GM20000 (cell line): Measurements from ENCODE around the gene NPC1.
"Not testable (repeated sequence)": the region's sequence is repeated elsewhere in the genome, so short reads cannot be mapped to it uniquely, and the experiment has no call there.

ENCODE experiments used
- DNase-seq: peaks from one replicate; pipeline ENCODE4 v3.0.0; 2012; ENCODE audit warnings: low spot score
- CTCF ChIP-seq: IDR thresholded peaks from 2 replicates; pipeline ENCODE4 v1.5.1; 2012; ENCODE audit warnings: mild to moderate bottlenecking, control low read depth; ENCODE audit errors: extremely low read depth, missing control alignments

The NPC1 gene

GRCh38 chr18:23583071-23583865 is 3.0 kb downstream of the NPC1 start:
- no peak for TF ChIP-seq CTCF
- DNase-seq, result no peak

GRCh38 chr18:23580677-23581367 is 5.5 kb downstream of the NPC1 start:
- TF ChIP-seq CTCF, result no peak

GRCh38 chr18:23578891-23579653 is 7.2 kb downstream of the NPC1 start:
- no peak for TF ChIP-seq CTCF

More at GRCh38 chr18:23580677-23581367, 5.5 kb downstream of the NPC1 start:
- DNase-seq, result no peak

GRCh38 chr18:23578067-23578701 is 8.1 kb downstream of the NPC1 start:
- no peak for DNase-seq
- TF ChIP-seq CTCF, result no peak

More at GRCh38 chr18:23578891-23579653, 7.2 kb downstream of the NPC1 start:
- no peak for DNase-seq

- DNase-seq, result not testable (repeated sequence)
Measured at GRCh38 chr18:23577521-23577920, 8.8 kb downstream of the NPC1 start.

- no peak for TF ChIP-seq CTCF
- no peak for DNase-seq
Measured at GRCh38 chr18:23575309-23575651, 11.0 kb downstream of the NPC1 start.

- TF ChIP-seq CTCF, result no peak
- DNase-seq, result no peak
Measured at GRCh38 chr18:23574611-23575308, 11.5 kb downstream of the NPC1 start.
